Endothelial cell of umbilical vein (primary cell): ENCODE measurements around the gene TXNRD2. TPM values are rescaled to one million over a fixed set of nuclear protein-coding genes. Genes with fewer than 3 reads are reported as not detected.

Experiments
- BruUV-seq: library from RNA; stranded (reverse); fragments of 400-500 nt; replicated peaks from 2 replicates; lab custom pipeline; 2021; lab: Mats Ljungman, UMichigan
- CTCF ChIA-PET: fragments of 300-600, 350-600 bp; sonication (Branson Sonifier 250); formaldehyde crosslinking; loops from one replicate; lab custom pipeline; 2021; ENCODE audit warnings: antibody characterized with exemption, inconsistent platforms; lab: Charles Lee
- POLR2A ChIA-PET: fragments of 300-600, 350-600 bp; sonication (Branson Sonifier 250); formaldehyde crosslinking; loops from one replicate; lab custom pipeline; 2021; ENCODE audit warnings: antibody characterized with exemption, inconsistent platforms; lab: Charles Lee
- DNase-seq: peaks from one replicate; pipeline ENCODE4 v3.0.0-alpha.2; 2011; ENCODE audit warnings: low read depth, low spot score
- FAIRE-seq: peaks from 2 replicates; lab custom pipeline; 2011; peaks lifted over from hg19 to GRCh38; lab: Jason Lieb, UNC
- H2AFZ ChIP-seq: 2 replicates; pipeline ENCODE4 v1.6.0; 2012; ENCODE audit warnings: low read depth, low read length, control low read depth, inconsistent platforms
- H3K27ac ChIP-seq: 2 replicates; pipeline ENCODE4 v1.5.1; 2011; ENCODE audit warnings: low read depth, mild to moderate bottlenecking, control low read depth, low read length, moderate library complexity; ENCODE audit not compliant: insufficient read depth
- H3K27me3 ChIP-seq, 2 experiments: 2 replicates each; pipeline versions ENCODE4 v1.6.0 to v1.6.1; 2011; ENCODE audit warnings: low read length in 2 of 2, mixed read lengths in 1 of 2; ENCODE audit not compliant: control insufficient read depth in 2 of 2, insufficient read depth in 2 of 2
- H3K36me3 ChIP-seq, 2 experiments: 2 replicates in 1 of 2; 3 replicates in 1 of 2; pipeline ENCODE4 v1.5.1; 2011; ENCODE audit warnings: low read length in 2 of 2, mild to moderate bottlenecking in 1 of 2, moderate library complexity in 1 of 2; ENCODE audit not compliant: control insufficient read depth in 2 of 2, insufficient read depth in 2 of 2; ENCODE audit errors: extremely low read depth in 1 of 2
- H3K4me1 ChIP-seq: 3 replicates; pipeline ENCODE4 v1.5.1; 2011; ENCODE audit warnings: mild to moderate bottlenecking, low read length; ENCODE audit not compliant: control insufficient read depth, insufficient read depth; ENCODE audit errors: extremely low read depth
- H3K4me2 ChIP-seq: 2 replicates; pipeline ENCODE4 v1.6.1; 2011; ENCODE audit warnings: low read length, control low read depth, mixed read lengths; ENCODE audit not compliant: insufficient read depth
- H3K4me3 ChIP-seq, 3 experiments: fragments of 200-600 bp in 1 of 3; sonication (generic), shearing (Covaris generic) in 1 of 3; replicated peaks in 1 of 3; 2 replicates each; pipeline ENCODE4 v1.5.1; 2011 to 2016; ENCODE audit warnings: control low read depth in 3 of 3, low read length in 3 of 3, mild to moderate bottlenecking in 2 of 3, inconsistent platforms in 1 of 3, low read depth in 1 of 3, moderate library complexity in 1 of 3; ENCODE audit not compliant: insufficient read depth in 1 of 3
- H3K79me2 ChIP-seq: 2 replicates; pipeline ENCODE4 v1.6.0; 2012; ENCODE audit warnings: low read length, inconsistent platforms; ENCODE audit not compliant: control insufficient read depth, insufficient read depth
- H3K9ac ChIP-seq: replicated peaks from 2 replicates; pipeline ENCODE3; 2011; ENCODE audit warnings: low read length, control low read depth; ENCODE audit not compliant: insufficient read depth; ENCODE audit errors: extremely low read depth
- H3K9me1 ChIP-seq: replicated peaks from 3 replicates; pipeline ENCODE4 v1.6.0; 2011; ENCODE audit warnings: mild to moderate bottlenecking, low read length; ENCODE audit not compliant: control insufficient read depth, insufficient read depth; ENCODE audit errors: extremely low read depth
- H3K9me3 ChIP-seq: replicated peaks from 2 replicates; pipeline ENCODE4 v1.5.1; 2012; ENCODE audit warnings: low read length, inconsistent platforms; ENCODE audit not compliant: control insufficient read depth, insufficient read depth
- H4K20me1 ChIP-seq: replicated peaks from 2 replicates; pipeline ENCODE3; 2011; ENCODE audit warnings: mild to moderate bottlenecking, low read length; ENCODE audit not compliant: control insufficient read depth, insufficient read depth; ENCODE audit errors: extremely low read depth
- CTCF ChIP-seq, 2 donors: IDR thresholded peaks; 1 replicate in 1 of 2; 2 replicates in 1 of 2; pipeline ENCODE4 v1.5.1; 2011; ENCODE audit warnings: low read length in 2 of 2, mild to moderate bottlenecking in 2 of 2, moderate library complexity in 2 of 2, control low read depth in 1 of 2, inconsistent platforms in 1 of 2, low read depth in 1 of 2; ENCODE audit not compliant: insufficient read depth in 1 of 2; ENCODE audit errors: extremely low read depth in 1 of 2
- EZH2 ChIP-seq: IDR thresholded peaks from 2 replicates; pipeline ENCODE4 v1.6.1; 2012; ENCODE audit warnings: borderline replicate concordance, low read depth, mild to moderate bottlenecking, moderate library complexity, low read length, inconsistent platforms; ENCODE audit not compliant: severe bottlenecking
- FOS ChIP-seq: IDR thresholded peaks from 2 replicates; pipeline ENCODE4 v1.6.1; 2011; ENCODE audit warnings: mild to moderate bottlenecking, low read length, moderate library complexity, borderline replicate concordance; ENCODE audit not compliant: insufficient read depth
- GATA2 ChIP-seq: IDR thresholded peaks from 2 replicates; pipeline ENCODE4 v1.7.0; 2011; ENCODE audit warnings: low read depth, mild to moderate bottlenecking, moderate library complexity, mixed read lengths, low read length; ENCODE audit not compliant: insufficient read length, insufficient read depth
- JUN ChIP-seq: IDR thresholded peaks from 2 replicates; pipeline ENCODE4 v1.6.1; 2011; ENCODE audit warnings: borderline replicate concordance, low read depth; ENCODE audit not compliant: insufficient read length, insufficient read depth
- MAX ChIP-seq: IDR thresholded peaks from 2 replicates; pipeline ENCODE4 v1.6.1; 2011; ENCODE audit not compliant: insufficient read depth, insufficient read length
- MYC ChIP-seq: IDR thresholded peaks from one replicate; pipeline ENCODE4 v1.6.1; 2011; ENCODE audit warnings: mild to moderate bottlenecking, low read depth, low read length
- POLR2A ChIP-seq: IDR thresholded peaks from 2 replicates; pipeline ENCODE4 v1.6.1; 2012; ENCODE audit warnings: low read depth, mild to moderate bottlenecking, control low read depth, low read length
- POLR2AphosphoS5 ChIP-seq: IDR thresholded peaks from 2 replicates; pipeline ENCODE4 v1.6.1; 2012; ENCODE audit warnings: low read depth, mild to moderate bottlenecking, control low read depth, low read length, moderate library complexity; ENCODE audit not compliant: insufficient read depth
- dilution Hi-C: fragments of 300-500 bp; cut with MboI; formaldehyde crosslinking; loops from one replicate; pipeline ENCODE4 v1.15.0; 2019; ENCODE audit warnings: low sequenced_read_pairs; ENCODE audit not compliant: extremely low pct_ligation_motif_present
- intact Hi-C: fragments of 100-400 bp; cut with micrococcal nuclease; formaldehyde crosslinking; loops from one replicate; pipeline ENCODE4 v1.10.0; 2022
- polyA plus RNA-seq, 4 experiments: library from polyadenylated mRNA; depleted of rRNA in 3 of 4; stranded (reverse) in 3 of 4; unstranded in 1 of 4; fragments of >200 nt; gene quantifications; 2 replicates each; pipeline versions ENCODE4 v1.2.1 to v1.2.3, GENCODE V29; 2011 to 2012; ENCODE audit warnings: missing spikeins in 1 of 4
- total RNA-seq: library from RNA; stranded (reverse); gene quantifications from 2 replicates; pipeline ENCODE4 v1.2.3, GENCODE V29; 2021

Gene TXNRD2
- total and polyA plus RNA-seq, 2 donors (not counting 3 experiments of a cell fraction or from before 2014, with no cell fraction given) = 211 to 440 TPM

GRCh38 chr22:19851291-19852176 is 90.1 kb downstream of the TXNRD2 start:
- ChIA-PET POLR2A (no interaction called here), CTCF (interaction anchor here (0.8 to 2.9 kb wide), 4 partner anchors 23 to 121 kb away, joined by 3 to 8 read pairs (median 3); no protein-coding TSS in a partner anchor)
- peaks cover 52% of the 10 kb centered on the region for H3K79me2 ChIP-seq
- no peaks in the 10 kb centered on the region for H4K20me1 ChIP-seq
- H3K27me3 ChIP-seq = no peaks in the 10 kb centered on the region
- intact Hi-C loops = loop anchor here (5.0 kb wide), 1 partner anchor 94 kb away; no protein-coding TSS in a partner anchor
- DNase-seq (no peak), FAIRE-seq (no peak)
- H2AFZ ChIP-seq = no peak overlapping the region
- H3K4me2 ChIP-seq = no peak overlapping the region
- H3K4me3 ChIP-seq = no peak overlapping the region
- no peak overlapping the region for H3K27ac ChIP-seq
- peaks cover 36% of the 10 kb centered on the region for H3K4me1 ChIP-seq
- dilution Hi-C loops = no loop called here
- H3K9me3 ChIP-seq = no peaks in the 10 kb centered on the region
- BruUV-seq = TSS peak; percentile 0
- peaks cover 15 to 25% of the 10 kb centered on the region in 2 experiments for H3K36me3 ChIP-seq
- no peak overlapping the region for H3K9ac ChIP-seq
- no peaks in the 10 kb centered on the region for H3K9me1 ChIP-seq
- no peak for TF ChIP-seq CTCF (IDR thresholded peaks at IDR 0.05; ENCODE audit: extremely low read depth in 1 of 2, insufficient read depth in 1 of 2, low read depth in 1 of 2, low read length in 2 of 2)
- TF ChIP-seq POLR2A = no peak
- no peak for TF ChIP-seq JUN
- TF ChIP-seq MYC = no peak
- TF ChIP-seq EZH2 = no peak
- TF ChIP-seq POLR2AphosphoS5 = no peak
- TF ChIP-seq MAX = no peak
- TF ChIP-seq FOS = no peak
- no peak for TF ChIP-seq GATA2
